Measurements from ENCODE around the gene DAG1.

- TF ChIP-seq, protein P1, sequence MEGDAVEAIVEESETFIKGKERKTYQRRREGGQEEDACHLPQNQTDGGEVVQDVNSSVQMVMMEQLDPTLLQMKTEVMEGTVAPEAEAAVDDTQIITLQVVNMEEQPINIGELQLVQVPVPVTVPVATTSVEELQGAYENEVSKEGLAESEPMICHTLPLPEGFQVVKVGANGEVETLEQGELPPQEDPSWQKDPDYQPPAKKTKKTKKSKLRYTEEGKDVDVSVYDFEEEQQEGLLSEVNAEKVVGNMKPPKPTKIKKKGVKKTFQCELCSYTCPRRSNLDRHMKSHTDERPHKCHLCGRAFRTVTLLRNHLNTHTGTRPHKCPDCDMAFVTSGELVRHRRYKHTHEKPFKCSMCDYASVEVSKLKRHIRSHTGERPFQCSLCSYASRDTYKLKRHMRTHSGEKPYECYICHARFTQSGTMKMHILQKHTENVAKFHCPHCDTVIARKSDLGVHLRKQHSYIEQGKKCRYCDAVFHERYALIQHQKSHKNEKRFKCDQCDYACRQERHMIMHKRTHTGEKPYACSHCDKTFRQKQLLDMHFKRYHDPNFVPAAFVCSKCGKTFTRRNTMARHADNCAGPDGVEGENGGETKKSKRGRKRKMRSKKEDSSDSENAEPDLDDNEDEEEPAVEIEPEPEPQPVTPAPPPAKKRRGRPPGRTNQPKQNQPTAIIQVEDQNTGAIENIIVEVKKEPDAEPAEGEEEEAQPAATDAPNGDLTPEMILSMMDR (conservative IDR thresholded peaks at IDR 0.05; ENCODE audit: low read length) = no peak
- no peak for TF ChIP-seq EZH2phosphoT487 (IDR thresholded peaks at IDR 0.05; ENCODE audit: borderline replicate concordance, low read depth, low read length)
These were observed 41.4 kb upstream of the DAG1 start for GRCh38 chr3:49428752-49429080.

Measured in OCI-LY7 (cell line).